ENCODE measurements around the gene ARF3. TPM values are rescaled to one million over a fixed set of nuclear protein-coding genes. Genes with fewer than 3 reads are reported as not detected.

Gene ARF3
- total and polyA plus RNA-seq, 2 of the 13 experiments (the other 11 are each of a cell fraction or from before 2014, with no cell fraction given) = 53.8 to 57.9 TPM

DNA sequence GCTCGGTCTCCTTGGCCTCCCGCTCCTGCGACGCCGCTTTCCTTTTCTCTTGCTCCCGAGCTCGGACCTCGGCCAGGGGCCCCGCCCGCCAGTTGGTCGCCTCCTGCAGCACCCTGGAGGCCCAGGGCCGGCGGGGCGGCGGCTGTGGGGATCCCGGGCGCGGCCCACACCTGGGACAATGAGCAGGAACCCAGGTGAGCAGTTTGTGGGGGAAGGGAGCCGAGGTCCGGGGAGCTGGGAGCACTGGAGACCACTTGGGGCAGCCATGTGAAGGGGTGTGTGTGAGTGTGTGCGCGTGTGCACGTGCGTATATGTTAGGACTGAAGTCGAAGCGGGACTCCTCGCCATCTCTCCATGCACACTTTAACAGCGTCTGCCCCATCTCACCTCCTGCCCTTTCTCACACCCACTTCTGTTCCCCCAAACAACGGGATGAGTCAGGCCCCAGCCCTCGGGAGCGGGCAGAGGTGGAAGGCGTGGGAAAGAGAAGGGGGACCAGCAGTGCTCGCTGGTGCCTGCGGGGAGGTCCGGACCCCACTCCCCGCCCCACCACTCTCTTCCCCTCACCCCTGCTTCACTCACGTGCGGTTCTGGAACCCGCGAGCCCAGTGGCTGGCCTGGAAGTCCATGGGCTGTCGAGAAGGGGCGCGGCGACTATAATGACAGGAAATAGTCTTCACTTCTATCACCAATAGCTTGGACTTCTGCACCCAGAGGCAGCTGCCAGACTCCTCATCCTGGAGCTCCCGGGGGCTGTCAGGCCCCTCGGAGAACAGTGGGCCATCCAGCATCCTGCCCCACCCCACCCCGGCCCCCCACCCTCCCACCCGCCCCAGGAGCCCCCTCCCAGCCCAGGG is 41.4 kb upstream of the ARF3 start (continued):
- TF ChIP-seq HHEX (CRISPR knock-in tag; IDR thresholded peaks at IDR 0.05) (no peak), CREM (IDR thresholded peaks at IDR 0.05) (no peak), CREM (CRISPR knock-in tag; IDR thresholded peaks at IDR 0.05) (no peak), RXRA (CRISPR knock-in tag; IDR thresholded peaks at IDR 0.05) (no peak), GABPB1 (CRISPR knock-in tag; IDR thresholded peaks at IDR 0.05) (peak; percentile 54), PRMT3 (CRISPR knock-in tag; IDR thresholded peaks at IDR 0.05; ENCODE audit: borderline replicate concordance, low read depth) (no peak), ZNF543 (CRISPR knock-in tag; IDR thresholded peaks at IDR 0.05) (peak; percentile 41; the same call in 1 of the 2 replicates), ZNF792 (CRISPR knock-in tag; IDR thresholded peaks at IDR 0.05) (no peak), BRD4 (CRISPR knock-in tag; IDR thresholded peaks at IDR 0.05) (peak; percentile 25; the same call in 1 of the 2 replicates), KDM1A (CRISPR knock-in tag; IDR thresholded peaks at IDR 0.05) (no peak), ZNF264 (CRISPR knock-in tag; IDR thresholded peaks at IDR 0.05) (peak; percentile 58; the same call in 1 of the 2 replicates), ZBTB3 (CRISPR knock-in tag; IDR thresholded peaks at IDR 0.05; ENCODE audit: borderline replicate concordance, low read depth) (peak; percentile 54; the same call in 1 of the 2 replicates), ZNF616 (CRISPR knock-in tag; IDR thresholded peaks at IDR 0.05; ENCODE audit: low read depth) (peak; percentile 95), EHMT2 (IDR thresholded peaks at IDR 0.05; ENCODE audit: borderline replicate concordance, low read depth, low read length) (no peak), CBFB (CRISPR knock-in tag; IDR thresholded peaks at IDR 0.05) (no peak), ARHGAP35 (CRISPR knock-in tag; IDR thresholded peaks at IDR 0.05; ENCODE audit: borderline replicate concordance) (no peak; the same call in none of the 2 replicates), TAF1 (CRISPR knock-in tag; IDR thresholded peaks at IDR 0.05) (peak; percentile 45), TRIM24 (CRISPR knock-in tag; IDR thresholded peaks at IDR 0.05) (no peak), KAT7 (CRISPR knock-in tag; IDR thresholded peaks at IDR 0.05; ENCODE audit: borderline replicate concordance) (no peak)
- TF ChIP-seq, protein P1, sequence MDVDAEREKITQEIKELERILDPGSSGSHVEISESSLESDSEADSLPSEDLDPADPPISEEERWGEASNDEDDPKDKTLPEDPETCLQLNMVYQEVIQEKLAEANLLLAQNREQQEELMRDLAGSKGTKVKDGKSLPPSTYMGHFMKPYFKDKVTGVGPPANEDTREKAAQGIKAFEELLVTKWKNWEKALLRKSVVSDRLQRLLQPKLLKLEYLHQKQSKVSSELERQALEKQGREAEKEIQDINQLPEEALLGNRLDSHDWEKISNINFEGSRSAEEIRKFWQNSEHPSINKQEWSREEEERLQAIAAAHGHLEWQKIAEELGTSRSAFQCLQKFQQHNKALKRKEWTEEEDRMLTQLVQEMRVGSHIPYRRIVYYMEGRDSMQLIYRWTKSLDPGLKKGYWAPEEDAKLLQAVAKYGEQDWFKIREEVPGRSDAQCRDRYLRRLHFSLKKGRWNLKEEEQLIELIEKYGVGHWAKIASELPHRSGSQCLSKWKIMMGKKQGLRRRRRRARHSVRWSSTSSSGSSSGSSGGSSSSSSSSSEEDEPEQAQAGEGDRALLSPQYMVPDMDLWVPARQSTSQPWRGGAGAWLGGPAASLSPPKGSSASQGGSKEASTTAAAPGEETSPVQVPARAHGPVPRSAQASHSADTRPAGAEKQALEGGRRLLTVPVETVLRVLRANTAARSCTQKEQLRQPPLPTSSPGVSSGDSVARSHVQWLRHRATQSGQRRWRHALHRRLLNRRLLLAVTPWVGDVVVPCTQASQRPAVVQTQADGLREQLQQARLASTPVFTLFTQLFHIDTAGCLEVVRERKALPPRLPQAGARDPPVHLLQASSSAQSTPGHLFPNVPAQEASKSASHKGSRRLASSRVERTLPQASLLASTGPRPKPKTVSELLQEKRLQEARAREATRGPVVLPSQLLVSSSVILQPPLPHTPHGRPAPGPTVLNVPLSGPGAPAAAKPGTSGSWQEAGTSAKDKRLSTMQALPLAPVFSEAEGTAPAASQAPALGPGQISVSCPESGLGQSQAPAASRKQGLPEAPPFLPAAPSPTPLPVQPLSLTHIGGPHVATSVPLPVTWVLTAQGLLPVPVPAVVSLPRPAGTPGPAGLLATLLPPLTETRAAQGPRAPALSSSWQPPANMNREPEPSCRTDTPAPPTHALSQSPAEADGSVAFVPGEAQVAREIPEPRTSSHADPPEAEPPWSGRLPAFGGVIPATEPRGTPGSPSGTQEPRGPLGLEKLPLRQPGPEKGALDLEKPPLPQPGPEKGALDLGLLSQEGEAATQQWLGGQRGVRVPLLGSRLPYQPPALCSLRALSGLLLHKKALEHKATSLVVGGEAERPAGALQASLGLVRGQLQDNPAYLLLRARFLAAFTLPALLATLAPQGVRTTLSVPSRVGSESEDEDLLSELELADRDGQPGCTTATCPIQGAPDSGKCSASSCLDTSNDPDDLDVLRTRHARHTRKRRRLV (CRISPR knock-in tag; IDR thresholded peaks at IDR 0.05) = peak; percentile 81; the same call in 1 of the 2 replicates
- TF ChIP-seq, protein P2, sequence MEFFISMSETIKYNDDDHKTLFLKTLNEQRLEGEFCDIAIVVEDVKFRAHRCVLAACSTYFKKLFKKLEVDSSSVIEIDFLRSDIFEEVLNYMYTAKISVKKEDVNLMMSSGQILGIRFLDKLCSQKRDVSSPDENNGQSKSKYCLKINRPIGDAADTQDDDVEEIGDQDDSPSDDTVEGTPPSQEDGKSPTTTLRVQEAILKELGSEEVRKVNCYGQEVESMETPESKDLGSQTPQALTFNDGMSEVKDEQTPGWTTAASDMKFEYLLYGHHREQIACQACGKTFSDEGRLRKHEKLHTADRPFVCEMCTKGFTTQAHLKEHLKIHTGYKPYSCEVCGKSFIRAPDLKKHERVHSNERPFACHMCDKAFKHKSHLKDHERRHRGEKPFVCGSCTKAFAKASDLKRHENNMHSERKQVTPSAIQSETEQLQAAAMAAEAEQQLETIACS (CRISPR knock-in tag; IDR thresholded peaks at IDR 0.05) = no peak; the same call in 1 of the 2 replicates
- TF ChIP-seq, protein P3, sequence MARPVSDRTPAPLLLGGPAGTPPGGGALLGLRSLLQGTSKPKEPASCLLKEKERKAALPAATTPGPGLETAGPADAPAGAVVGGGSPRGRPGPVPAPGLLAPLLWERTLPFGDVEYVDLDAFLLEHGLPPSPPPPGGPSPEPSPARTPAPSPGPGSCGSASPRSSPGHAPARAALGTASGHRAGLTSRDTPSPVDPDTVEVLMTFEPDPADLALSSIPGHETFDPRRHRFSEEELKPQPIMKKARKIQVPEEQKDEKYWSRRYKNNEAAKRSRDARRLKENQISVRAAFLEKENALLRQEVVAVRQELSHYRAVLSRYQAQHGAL (CRISPR knock-in tag; IDR thresholded peaks at IDR 0.05; ENCODE audit: not compliant biosample characterization) = no peak

Data from HepG2 (cell line).